ENCODE results near the gene MYH4. TPM values are rescaled to one million over a fixed set of nuclear protein-coding genes. Genes with fewer than 3 reads are reported as not detected.

Gene MYH4
- total RNA-seq, 1 experiment from 2014 or later = not detected

GRCh38 chr17:10429421-10430045 lies 39.8 kb downstream of the MYH4 start:
- no peaks in the 10 kb centered on the region for H3K9me3 ChIP-seq (ENCODE audit: control insufficient read depth in 1 of 2, insufficient read depth in 1 of 2, low read depth in 1 of 2, low read length in 2 of 2)
- DNase-seq (ENCODE audit: low read depth, low spot score) = no peak
- TF ChIP-seq CTCF (IDR thresholded peaks at IDR 0.05 in 2 of 3, conservative IDR thresholded peaks at IDR 0.05 in 1 of 3; ENCODE audit: borderline replicate concordance in 1 of 3, insufficient read depth in 1 of 3, low read depth in 2 of 3, low read length in 2 of 3) (no peak), YY1 (IDR thresholded peaks at IDR 0.05; ENCODE audit: extremely low read depth, insufficient replicate concordance, low read depth, low read length) (no peak), FOSL1 (IDR thresholded peaks at IDR 0.05; ENCODE audit: low read depth) (no peak), TCF7L2 (IDR thresholded peaks at IDR 0.05; ENCODE audit: borderline replicate concordance, extremely low read depth, insufficient read depth, insufficient read length) (no peak), MAX (IDR thresholded peaks at IDR 0.05) (no peak), REST (IDR thresholded peaks at IDR 0.05; ENCODE audit: low read depth) (no peak), ZNF274 (IDR thresholded peaks at IDR 0.05; ENCODE audit: low read depth, low read length) (no peak), RAD21 (IDR thresholded peaks at IDR 0.05; ENCODE audit: low read depth) (no peak), ZFX (IDR thresholded peaks at IDR 0.05) (no peak)
- intact Hi-C loops (cut with micrococcal nuclease) = no loop called here
- H3K79me2 ChIP-seq (ENCODE audit: insufficient read depth, low read length) = no peaks in the 10 kb centered on the region
- H3K9ac ChIP-seq (ENCODE audit: low read length) = no peak overlapping the region
- no peak overlapping the region for H3K27ac ChIP-seq (ENCODE audit: low read depth, low read length)
- H4K20me1 ChIP-seq (ENCODE audit: insufficient read depth) = no peaks in the 10 kb centered on the region
- ChIA-PET RAD21 (ENCODE audit: low non-redundant PET in 1 of 2, low total read pairs in 2 of 2, uncharacterized antibody in 2 of 2, unreplicated experiment in 2 of 2) (no interaction called here), CTCF (no interaction called here), POLR2A (no interaction called here)
- no peaks in the 10 kb centered on the region for H3K36me3 ChIP-seq (ENCODE audit: control insufficient read depth in 1 of 2, insufficient read depth in 2 of 2, low read length in 2 of 2)
- peaks cover 10% of the 10 kb centered on the region for H3K27me3 ChIP-seq (ENCODE audit: insufficient read depth, low read length)
- H3K4me1 ChIP-seq (ENCODE audit: control insufficient read depth in 1 of 2, insufficient read depth in 2 of 2, low read length in 2 of 2) = no peaks in the 10 kb centered on the region
- no peaks in the 10 kb centered on the region for H3K9me2 ChIP-seq (ENCODE audit: insufficient read depth)
- no peak overlapping the region for H3K4me3 ChIP-seq (replicated peaks in 1 of 2; ENCODE audit: low read depth in 1 of 2, low read length in 2 of 2)
- ATAC-seq = no peak
- no peak overlapping the region for H2AFZ ChIP-seq (ENCODE audit: low read depth, low read length, poor library complexity, severe bottlenecking)
- BruUV-seq (replicated peaks) = no TSS peak
- H3K4me2 ChIP-seq (ENCODE audit: low read length) = no peak overlapping the region
